ENCODE data around the gene MMP15. TPM values are rescaled to one million over a fixed set of nuclear protein-coding genes. Genes with fewer than 3 reads are reported as not detected.

The MMP15 gene
- total and polyA plus RNA-seq, 2 of the 13 experiments (the other 11 are each of a cell fraction or from before 2014, with no cell fraction given), result 35.2 to 44.9 TPM

- no TSS peak for BruUV-seq (replicated peaks)
- H3K27me3 ChIP-seq (ENCODE audit: control insufficient read depth in 1 of 2, insufficient read depth in 2 of 2, low read length in 2 of 2), result peaks cover 3 to 41% of the 10 kb centered on the region in 2 experiments; a peak in 3 of 5 replicates
- H3K4me3 ChIP-seq (replicated peaks in 1 of 3; ENCODE audit: insufficient read depth in 1 of 3, low read depth in 2 of 3, low read length in 3 of 3), result no peak overlapping the region
- H3K4me2 ChIP-seq (ENCODE audit: low read depth, low read length), result no peak overlapping the region
- WGBS (ENCODE audit: low lambda C conversion rate), result 29% methylated on average over 9 of the region's 9 CpGs
- H3K4me1 ChIP-seq (ENCODE audit: insufficient read depth, low read length), result peaks cover 25% of the 10 kb centered on the region
- no peak overlapping the region for H3K27ac ChIP-seq (ENCODE audit: extremely low read length, insufficient read depth, low read length)
- no peaks in the 10 kb centered on the region for H3K9me3 ChIP-seq (ENCODE audit: low read length)
- intact Hi-C loops (cut with micrococcal nuclease; ENCODE audit: unreplicated experiment), result no loop called here
- no peaks in the 10 kb centered on the region for H3K79me2 ChIP-seq (ENCODE audit: insufficient read depth, low read length)
- in situ Hi-C loops (cut with HindIII; ENCODE audit: extremely low pct_ligation_motif_present, low pct_unique_long_range_greater_than_20kb), result no loop called here
- no peak for DNase-seq (ENCODE audit: low spot score)
- no peak overlapping the region for H2AFZ ChIP-seq (ENCODE audit: low read length)
- ChIA-PET POLR2A (no interaction called here), CTCF (ENCODE audit: low intra/inter-chr PET ratio, low total read pairs) (no interaction called here)
- FAIRE-seq, result no peak
- TF ChIP-seq ZNF577 (CRISPR knock-in tag; IDR thresholded peaks at IDR 0.05; ENCODE audit: borderline replicate concordance, low read depth) (no peak), ZNF382 (CRISPR knock-in tag; IDR thresholded peaks at IDR 0.05; ENCODE audit: borderline replicate concordance) (no peak), MTA3 (CRISPR knock-in tag; IDR thresholded peaks at IDR 0.05) (no peak), ZNF225 (CRISPR knock-in tag; IDR thresholded peaks at IDR 0.05) (no peak), ETS1 (CRISPR knock-in tag; IDR thresholded peaks at IDR 0.05) (no peak), PRDM15 (CRISPR knock-in tag; IDR thresholded peaks at IDR 0.05) (no peak), ZNF598 (CRISPR knock-in tag; IDR thresholded peaks at IDR 0.05; ENCODE audit: borderline replicate concordance) (no peak), MATR3 (CRISPR knock-in tag; IDR thresholded peaks at IDR 0.05) (no peak), MEIS2 (CRISPR knock-in tag; IDR thresholded peaks at IDR 0.05) (no peak), ZSCAN9 (CRISPR knock-in tag; IDR thresholded peaks at IDR 0.05; ENCODE audit: borderline replicate concordance) (no peak), NCOR1 (IDR thresholded peaks at IDR 0.05; ENCODE audit: borderline replicate concordance, low read length) (no peak), ELF4 (CRISPR knock-in tag; IDR thresholded peaks at IDR 0.05; ENCODE audit: borderline replicate concordance) (no peak), ZNF329 (CRISPR knock-in tag; IDR thresholded peaks at IDR 0.05; ENCODE audit: low read depth) (no peak), ZNF205 (CRISPR knock-in tag; IDR thresholded peaks at IDR 0.05) (no peak), ZNF784 (CRISPR knock-in tag; IDR thresholded peaks at IDR 0.05; ENCODE audit: borderline replicate concordance) (no peak), HOXA7 (CRISPR knock-in tag; IDR thresholded peaks at IDR 0.05) (no peak), ZBTB37 (CRISPR knock-in tag; IDR thresholded peaks at IDR 0.05) (no peak), HNRNPK (IDR thresholded peaks at IDR 0.05; ENCODE audit: low read depth, low read length, poor library complexity, severe bottlenecking) (no peak)
- H3K36me3 ChIP-seq (replicated peaks in 1 of 2; ENCODE audit: control insufficient read depth in 1 of 2, insufficient read depth in 2 of 2, low read length in 2 of 2), result no peaks in the 10 kb centered on the region
- no peak for ATAC-seq
- H3K9ac ChIP-seq (ENCODE audit: insufficient read depth, low read depth, low read length), result no peak overlapping the region
- no peaks in the 10 kb centered on the region for H4K20me1 ChIP-seq (ENCODE audit: insufficient read depth, low read length)
Measured at GRCh38 chr16:57986196-57986595, 39.4 kb upstream of the MMP15 start.

All from HepG2 (cell line).